OCI-LY3 (cell line): ENCODE data around the gene SLC24A1.

Experiments
- CTCF ChIP-seq: fragments of 200-600, 300-600 bp; sonication (generic); IDR thresholded peaks from 2 replicates; pipeline ENCODE4 v1.5.1; 2014; ENCODE audit warnings: antibody characterized with exemption, low read length, low read depth
- EZH2phosphoT487 ChIP-seq: fragments of 200-600 bp; shearing (Covaris generic); IDR thresholded peaks from 2 replicates; pipeline ENCODE4 v1.6.1; 2018; ENCODE audit warnings: antibody characterized with exemption, mixed run types, low read depth

GRCh38 chr15:65618560-65619109 lies 3.1 kb upstream of the SLC24A1 start:
- no peak for TF ChIP-seq CTCF
- TF ChIP-seq EZH2phosphoT487, result no peak
